Cerebellar nuclear complex (tissue), 1 donor: ENCODE measurements around the gene RBFOX2.
"Not testable (repeated sequence)": the region's sequence is repeated elsewhere in the genome, so short reads cannot be mapped to it uniquely, and the experiment has no call there.

Experiments used
- DNase-seq, 2 experiments: peaks; one replicate each; lab custom pipeline; 2025; lab: John Stamatoyannopoulos, UW

The RBFOX2 gene

DNA sequence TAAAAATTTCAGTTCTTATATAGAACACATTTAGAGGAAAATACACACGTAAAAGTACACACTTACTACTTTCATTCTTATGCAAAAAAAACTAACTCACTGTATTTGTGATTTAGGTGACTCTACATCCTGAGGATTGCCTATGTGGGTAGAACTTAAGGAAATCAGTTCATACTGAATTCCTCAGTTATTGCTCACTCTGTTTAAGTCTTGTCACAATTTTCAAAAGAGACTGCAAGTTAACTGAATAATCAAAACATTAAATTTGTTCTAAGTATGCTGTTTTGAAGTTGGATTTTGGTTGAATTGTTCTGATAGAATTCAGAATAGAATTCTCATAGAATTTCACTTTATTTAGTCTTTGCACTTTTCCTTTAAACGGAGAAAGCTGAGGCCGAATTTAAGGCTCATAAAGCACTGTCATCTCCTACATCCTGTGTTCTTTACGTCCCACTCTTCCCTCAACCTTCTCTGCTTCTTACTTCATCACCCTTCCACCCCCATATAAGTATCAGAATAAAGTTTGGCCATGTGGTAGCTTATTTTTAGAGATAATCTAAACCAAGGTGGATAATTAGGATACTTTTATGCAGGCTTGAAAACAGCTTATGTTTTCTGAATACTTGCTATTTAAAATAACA lies 251.2 kb downstream of the RBFOX2 start:
- DNase-seq: no peak

DNA sequence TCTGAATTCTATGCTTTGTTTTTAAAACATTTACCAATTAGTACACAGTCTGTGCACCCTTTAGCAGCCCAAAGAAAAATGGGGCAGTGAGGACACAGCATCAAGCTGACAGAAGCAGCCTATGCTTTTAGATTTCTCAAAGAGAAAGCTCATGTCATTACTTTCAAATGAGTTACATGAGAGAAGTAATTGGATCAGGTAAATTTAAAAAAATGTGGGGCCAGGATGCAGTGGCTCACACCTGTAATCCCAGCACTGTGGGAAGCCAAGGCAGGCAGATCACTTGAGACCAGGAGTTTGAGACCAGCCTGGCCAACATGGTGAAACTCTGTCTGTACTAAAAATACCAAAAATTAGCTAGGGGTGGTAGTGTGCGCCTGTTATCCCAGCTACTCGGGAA lies 253.3 kb downstream of the RBFOX2 start:
- no peak for DNase-seq

DNA sequence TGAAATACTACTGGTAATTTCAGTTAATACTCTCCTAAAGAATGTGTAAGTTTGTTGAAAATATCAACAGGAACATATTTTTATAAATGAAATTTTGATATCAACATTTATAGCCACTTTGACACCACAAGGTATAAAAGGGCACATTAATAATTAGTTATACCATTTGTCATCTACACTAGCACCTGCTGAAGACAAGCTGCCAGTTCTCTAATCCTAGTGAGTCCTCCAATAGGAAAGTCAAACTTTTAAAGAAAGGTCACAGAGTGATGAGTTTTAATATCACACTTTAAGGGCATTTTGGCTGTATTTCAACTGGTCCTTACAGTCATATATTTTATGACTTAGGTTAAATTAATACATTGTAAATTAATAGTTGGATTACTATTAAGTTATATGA lies 258.6 kb downstream of the RBFOX2 start:
- DNase-seq: no peak

DNA sequence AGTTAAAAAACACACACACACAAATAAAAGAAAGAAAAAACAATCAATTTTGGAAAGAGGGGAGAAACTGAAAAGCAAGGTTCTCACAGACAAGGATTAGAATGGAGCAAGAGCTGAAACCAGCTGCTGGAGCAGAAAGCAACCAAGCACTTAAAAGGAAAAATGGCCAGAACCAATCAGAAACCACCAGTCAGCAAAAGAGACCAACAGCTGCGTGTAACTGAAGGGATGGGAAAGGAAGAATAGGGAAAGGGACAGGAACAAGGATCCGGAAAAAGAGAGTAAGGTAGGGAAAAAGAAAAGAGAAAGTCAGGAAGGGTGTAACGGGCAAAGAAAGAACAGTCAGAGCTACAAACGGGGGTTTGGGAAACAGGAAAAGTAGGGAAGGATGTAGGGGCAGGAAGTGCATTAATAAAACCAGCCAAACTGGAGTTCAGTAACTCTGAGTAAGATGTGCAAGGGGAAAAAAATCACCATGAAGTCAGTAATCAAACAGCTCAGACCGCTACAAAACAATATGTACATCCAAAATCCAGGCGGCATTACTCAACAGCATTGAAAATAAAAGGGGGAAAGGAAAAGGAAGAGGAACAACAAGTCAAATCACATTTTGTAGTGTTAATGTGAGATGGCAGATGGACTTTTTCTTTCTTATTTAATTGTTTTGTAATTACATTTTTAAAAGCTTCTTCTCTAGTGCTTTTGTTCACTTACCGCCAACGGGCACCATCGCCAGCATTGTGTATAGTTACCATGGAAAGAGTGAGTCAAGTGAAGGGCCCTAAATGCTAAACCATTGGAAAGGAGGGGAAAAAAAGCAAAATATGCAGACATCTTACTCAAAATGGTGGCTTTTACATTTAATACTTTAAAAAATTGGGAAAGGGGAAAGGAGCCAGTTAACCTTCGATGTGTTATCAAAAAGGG lies 261.7 kb downstream of the RBFOX2 start:
- no peak for DNase-seq

DNA sequence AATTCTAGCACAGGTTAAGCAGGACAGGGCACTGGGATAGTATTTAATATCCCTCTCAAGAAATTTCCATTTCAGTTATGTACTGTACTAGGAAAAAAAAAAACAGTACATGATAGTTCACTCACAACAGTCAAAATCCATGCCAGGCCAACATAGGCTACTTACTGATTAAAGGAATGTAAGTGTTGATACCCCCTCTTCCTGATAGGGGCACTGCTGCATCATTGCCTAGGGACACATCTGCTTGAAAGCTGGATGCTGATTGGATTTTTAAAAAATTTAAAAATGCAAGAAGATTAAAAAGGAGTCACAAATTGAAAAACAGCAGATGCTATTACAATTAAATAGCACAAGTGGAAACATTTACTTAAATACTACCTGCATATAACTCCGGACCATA lies 267.6 kb downstream of the RBFOX2 start:
- DNase-seq: no peak

DNA sequence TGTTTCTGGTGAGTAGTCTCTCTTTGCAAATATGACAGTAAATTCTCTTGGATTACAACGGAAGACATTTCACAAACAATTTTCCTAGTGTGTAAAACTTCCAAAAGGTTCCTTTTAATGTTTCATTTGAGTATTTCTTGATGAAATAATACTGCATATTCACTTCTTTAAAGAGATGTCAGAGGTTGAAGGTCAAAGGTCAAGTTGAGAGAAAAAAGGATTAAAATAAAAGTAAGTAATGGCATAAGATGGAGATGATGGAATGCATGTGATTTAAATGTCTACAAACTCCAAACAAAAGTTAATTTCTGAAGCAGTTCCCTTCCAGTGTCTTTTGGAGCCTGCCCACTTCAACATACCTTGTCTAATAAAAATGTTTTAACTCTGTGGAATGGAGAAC lies 270.2 kb downstream of the RBFOX2 start:
- DNase-seq: no peak

DNA sequence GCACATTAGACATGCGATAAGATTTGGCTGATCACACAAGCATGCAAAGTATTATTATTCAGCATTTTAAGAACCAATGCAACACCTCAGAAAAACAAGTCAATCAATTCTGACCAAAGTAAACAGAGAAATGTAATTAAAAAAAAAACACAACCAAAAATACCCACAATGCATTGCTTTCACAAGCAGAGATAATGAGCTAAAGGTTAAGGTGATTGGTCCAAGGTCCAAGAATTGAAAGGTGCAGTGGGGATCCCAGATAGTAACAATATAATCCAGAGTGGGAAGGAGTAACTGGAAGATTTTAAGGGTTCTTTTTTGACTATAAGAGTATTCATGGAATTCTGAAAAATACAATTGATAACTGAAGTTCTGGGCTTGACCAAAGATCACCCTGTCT lies 271.9 kb downstream of the RBFOX2 start:
- no peak for DNase-seq

DNA sequence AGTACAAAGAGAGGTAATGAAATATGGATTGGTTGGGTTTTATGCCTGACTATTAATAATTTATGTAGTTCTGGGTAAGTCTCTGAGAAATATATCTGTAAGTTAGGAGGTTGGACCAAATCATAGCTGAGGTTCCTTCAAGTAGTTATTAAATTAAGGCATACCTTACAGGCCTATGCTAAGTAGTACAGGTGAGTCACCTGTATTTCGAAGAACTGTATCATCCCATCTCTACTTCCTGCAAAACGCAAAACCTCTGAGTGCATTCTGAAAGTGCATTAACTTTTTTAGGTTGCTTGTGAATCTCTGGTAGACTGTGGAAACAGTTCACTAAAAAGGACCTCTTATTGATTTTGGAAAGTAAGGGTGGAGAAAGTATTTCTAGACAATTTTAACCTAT lies 273.9 kb downstream of the RBFOX2 start:
- DNase-seq: no peak

DNA sequence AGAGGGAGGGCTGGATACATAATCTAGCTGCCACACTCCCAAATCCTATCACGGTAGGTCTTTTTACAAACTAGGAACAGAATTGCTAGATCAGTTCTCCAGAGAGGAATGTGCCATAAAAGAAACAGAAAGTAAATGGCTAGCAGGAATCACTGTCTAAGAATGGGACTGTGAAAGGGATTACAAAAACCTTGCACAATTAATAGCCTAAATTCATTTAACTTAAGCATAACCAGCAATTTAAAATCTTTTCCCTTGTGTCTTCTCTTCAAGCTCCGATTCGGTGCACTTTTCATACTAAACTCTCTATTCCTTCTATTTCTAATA lies 275.8 kb downstream of the RBFOX2 start:
- DNase-seq: no peak

DNA sequence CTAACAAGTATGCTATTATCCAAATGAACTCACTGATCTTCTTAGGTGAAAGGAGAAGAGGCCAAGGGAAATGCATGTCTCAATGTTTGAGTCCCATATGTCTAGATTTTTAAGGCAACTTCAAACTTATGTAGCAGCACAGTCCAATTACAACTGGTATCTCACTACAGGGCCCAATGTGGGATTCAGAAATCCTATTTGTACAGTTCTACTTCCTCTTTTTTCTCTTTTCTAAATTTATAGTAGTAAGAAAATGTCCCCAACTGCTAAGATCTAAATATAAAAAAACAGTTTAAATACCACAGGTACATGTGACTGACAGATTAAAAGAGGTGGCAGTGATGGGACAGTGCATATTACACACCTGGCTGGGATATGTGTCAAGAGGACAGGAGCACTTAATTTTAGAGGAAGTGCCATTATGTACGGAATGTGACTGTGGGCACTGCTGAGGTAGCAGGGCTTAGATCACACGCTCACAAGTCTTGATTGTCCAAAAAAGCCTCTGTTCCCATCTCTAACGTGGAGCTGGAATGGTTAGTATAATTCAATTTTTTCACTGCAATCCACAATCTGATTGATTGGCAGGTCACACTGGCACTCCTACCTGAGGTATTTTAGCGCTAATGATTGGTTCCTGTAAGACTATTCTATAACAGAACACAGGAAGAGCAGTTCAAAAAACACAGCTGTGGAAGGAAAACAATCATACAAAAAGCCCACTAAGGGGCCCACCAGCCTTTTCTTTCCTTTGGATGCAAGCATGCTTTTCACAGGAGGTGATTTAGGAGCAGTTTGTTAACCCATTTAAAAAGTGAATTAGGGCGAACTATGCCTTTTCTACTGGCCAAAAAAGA lies 276.4 kb downstream of the RBFOX2 start:
- DNase-seq: no peak

DNA sequence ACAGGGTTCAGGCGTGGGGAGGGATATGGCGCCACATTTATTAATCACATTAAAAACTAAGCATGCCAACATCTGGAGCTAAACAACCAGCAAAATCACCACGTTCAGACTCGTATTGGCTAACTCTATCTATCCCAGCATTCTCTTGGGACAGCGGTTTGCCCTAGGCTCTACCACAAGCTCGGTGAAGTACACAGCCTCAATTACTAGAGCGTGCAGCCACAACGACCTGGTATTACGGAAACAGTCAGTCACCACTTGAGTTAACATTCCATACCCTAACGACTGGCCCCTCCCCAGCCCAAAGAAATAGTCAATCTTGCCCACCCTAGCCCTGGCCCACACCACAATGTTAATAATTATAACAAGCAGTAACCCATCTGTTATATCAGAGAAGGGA lies 278.8 kb downstream of the RBFOX2 start:
- DNase-seq: no peak

DNA sequence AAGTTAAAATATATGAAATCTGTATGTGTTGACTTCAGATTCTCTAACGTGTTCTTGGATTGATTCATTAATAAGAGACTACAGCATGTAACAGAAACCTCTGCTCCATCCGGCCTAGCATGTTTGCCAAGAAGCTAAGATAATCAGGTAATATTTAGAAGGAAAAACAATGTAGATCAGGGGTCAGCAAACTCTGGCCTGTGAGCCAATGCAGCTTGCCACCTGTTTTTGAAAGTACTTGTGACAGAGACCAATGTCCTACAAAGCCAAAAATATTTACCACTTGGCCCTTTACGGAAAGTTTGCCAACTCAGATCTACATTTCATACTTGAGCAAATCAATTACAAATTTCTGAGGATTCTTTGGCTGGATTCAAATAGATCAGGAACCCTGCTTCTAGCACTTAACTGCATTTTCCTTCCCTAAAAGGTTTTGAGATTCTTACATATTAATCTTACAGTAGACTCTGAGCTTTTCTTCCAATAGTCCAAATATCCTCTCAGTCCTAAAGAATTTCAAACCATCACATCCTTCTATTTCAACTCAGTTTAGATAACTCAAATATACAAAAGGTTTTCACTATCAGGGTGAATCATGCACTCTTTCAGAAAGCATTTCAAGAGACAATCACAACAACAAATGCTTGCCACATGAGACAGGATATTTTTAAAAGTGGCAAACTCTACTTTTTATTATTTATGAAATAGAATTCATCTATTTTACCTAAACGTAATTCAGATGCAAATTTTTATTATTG lies 281.5 kb downstream of the RBFOX2 start:
- DNase-seq: no peak

DNA sequence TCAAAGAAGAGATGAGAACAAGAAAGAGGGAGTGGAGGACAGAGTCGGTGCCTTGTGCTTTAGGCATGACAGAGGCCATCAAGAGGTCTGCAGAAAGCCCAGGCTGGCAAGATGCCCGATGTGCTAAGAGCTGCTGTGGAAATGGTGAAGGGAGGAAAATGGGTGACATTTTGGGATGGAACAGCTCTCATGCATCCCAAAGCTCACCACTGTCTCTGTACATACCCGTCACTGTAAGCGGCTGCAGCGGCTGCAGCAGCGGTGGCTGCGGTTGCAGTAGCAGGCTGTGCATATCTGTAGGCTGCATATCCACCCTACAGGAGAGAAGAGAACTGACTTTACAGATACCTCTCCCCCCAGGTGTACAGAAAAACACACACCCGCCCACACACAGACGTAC lies 282.4 kb downstream of the RBFOX2 start:
- DNase-seq: no peak

DNA sequence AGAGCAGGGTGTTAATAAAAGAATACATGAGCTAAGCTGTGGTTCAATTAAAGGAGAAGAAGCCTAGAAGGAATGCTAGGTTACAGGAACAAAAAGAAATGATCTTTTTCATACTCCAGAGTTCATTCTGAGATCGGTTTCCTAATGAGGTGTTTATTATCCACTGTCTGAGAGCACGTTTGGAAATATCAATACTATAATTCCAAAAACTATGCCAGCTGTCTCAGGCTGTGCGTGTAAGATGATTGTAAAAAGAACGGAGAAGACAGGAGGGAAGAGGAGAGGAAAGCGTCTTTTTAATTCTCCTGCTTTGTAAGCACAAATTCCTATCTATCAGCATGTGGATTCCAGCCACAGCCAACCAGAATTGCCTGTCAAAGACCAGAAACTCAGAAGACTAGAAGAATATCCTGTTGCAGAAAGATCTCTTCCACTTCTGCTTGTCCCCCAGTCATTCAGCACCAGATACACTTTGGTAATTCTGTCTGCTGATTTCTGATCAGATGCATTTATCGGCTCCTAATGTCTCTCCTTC lies 285.2 kb downstream of the RBFOX2 start:
- no peak for DNase-seq

DNA sequence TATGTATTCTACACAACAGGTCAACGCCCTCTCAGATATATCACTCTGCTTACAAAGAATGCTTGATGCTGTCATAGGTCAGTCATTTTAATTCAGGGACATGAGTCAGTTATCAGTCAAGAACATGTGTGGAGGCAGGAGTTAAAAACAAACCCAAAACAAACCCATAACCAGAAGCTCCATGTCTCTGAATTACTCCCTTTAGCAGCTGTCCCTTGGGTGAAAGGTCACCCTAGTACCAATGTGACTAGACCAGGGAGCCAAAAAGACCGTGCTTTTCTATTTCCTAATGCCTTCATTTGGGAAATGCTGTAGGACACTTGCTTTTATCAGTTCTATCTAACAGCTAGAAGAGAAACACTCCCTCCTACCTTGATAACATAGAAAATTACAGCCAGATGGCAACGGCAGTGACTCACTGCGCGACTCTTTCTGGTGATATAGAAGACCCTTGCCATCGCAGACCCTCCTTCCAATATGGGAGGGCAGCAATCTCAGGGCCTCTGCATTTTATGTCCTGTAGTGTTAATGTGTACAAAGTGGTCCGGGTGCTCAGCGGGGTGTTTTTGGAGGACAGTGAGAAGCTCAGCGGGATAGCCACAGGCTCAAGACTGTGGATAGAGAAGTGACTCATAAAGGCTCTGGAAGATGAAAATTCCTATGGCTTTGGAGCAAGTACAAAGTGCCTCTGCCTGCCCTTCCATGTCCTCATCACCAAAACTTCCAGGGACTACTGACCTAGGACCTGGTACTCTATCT lies 286.1 kb downstream of the RBFOX2 start:
- no peak for DNase-seq

DNA sequence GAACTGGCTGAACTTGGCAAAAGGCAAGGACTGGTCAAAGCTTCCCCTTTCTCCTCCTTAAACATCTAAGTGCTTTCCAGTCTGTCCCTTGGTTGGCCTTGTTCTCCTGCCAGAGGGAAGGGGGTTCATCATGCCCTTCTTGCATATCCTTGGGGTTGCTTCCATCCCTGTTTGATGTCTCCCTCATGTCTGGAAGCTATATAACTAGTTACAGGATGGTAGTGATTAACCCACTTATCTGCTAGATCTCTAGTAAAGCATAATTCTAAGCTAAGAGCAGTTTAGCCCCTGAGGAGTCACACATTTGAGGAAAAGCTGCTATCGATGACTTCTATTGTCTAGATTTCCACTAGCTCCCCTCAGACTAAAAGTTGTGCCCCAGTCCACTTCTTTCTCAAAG lies 288.0 kb downstream of the RBFOX2 start:
- no peak for DNase-seq

DNA sequence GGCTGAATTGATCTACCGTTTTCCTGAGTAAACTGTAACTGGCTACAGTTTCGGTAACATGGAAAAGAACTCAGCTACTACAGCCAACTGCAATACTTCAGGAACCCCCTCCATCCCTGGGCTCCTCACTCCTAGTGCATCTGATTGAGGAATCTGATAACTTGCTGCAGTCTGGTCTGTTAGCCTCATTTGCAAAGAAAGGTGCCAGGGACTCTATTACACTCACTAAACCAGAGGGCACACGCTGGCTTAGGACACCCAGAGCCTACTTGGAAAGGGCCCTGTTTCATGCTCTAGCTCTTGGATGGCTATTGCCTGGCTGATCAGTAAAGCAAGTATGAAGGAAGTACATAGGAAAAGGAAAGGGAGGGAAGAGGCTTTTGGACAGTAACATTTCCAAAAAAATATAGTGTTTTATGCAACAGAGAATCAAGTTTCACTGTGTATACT lies 288.7 kb downstream of the RBFOX2 start:
- no peak for DNase-seq

DNA sequence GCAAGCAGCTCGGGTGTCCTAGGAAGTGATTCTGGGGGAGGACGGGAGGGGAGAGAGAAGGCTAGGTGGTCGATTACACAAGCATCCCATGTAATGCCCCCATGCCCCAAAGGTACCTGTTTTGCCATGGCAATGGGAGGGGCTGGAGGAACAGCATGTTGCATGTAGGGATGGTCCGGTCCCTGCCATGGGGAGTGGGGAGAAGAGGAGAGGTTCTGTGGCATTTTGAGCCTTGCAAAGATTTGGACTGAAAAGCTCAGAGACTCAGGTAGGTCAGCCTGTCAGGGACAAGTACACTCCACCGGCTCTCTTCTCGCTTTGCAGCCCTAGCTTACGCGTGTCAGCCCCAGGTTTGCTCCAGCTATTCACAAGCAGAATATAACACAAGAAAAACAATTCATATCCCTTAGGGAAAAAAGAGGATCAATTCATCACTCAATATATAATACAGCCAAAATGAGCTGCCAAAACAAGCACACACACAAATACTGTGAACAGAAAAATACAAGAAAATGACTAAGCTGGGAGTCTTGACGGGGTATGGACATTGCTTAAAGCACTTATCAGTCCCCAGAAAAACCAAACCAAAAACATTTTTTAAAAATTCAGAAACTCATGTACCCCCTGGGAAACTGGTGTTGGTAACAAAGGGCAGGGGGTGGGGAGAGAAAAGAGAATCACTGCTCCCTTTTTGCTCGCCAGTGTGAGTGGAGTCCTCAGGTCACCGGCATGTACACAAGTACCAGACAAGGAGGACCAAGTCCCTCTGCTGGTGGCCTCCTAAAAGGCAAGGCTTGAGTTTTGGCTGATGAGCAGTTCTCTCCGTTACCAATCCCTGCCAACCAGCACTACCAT lies 289.3 kb downstream of the RBFOX2 start:
- no peak for DNase-seq

DNA sequence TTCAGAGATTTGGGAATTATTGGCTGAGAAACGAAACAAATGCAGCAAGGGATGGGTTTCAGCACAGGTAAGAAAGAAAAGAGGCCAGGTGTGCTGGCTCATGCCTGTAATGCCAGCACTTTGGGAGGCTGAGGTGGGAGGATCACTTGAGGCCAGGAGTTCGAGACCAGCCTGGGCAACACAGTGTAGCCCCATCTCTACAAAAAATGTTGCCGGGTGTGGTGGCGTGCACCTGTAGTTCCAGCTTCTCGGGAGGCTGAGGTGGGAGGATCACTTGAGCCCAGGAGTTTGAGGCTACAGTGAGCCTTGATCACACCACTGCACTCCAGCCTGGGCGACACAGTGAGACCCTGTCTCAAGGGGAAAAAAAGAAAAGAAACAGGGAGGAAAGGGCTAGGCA lies 290.7 kb downstream of the RBFOX2 start:
- not testable (repeated sequence) for DNase-seq

DNA sequence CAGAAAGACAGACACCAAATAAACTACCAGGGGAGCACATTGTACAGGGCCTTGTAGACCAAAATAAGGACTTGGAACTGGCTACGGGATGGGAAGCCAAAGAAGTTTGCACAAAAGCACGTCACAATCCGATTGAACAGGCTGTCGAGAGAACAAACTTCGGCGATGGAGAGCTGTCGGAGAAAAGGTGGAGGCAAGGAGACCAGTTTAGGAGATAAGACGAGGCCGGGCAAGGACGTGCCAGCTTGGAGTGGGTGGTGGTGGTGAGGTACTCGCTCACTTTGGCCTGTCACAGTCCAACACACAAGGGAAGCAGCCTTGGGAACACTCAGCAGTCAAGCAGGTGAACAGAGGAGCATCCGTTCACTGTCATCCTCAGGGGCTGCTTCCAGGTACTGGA lies 291.9 kb downstream of the RBFOX2 start:
- DNase-seq: no peak
